NCI-H69 (cell line): Measurements from ENCODE around the gene ZNF532.
A peak's percentile ranks its signal among the peaks of the same experiment; 100 is the strongest.

Source experiments
- DNase-seq: peaks from one replicate; lab custom pipeline; 2025; lab: John Stamatoyannopoulos, UW

Gene ZNF532

GRCh38 chr18:58979615-58980014, 114.9 kb downstream of the ZNF532 start:
- DNase-seq = no peak

GRCh38 chr18:58980991-58981390, 116.3 kb downstream of the ZNF532 start:
- DNase-seq = no peak

GRCh38 chr18:58983260-58984155, 118.8 kb downstream of the ZNF532 start:
- no peak for DNase-seq

GRCh38 chr18:58988600-58988999, 123.9 kb downstream of the ZNF532 start:
- DNase-seq = no peak

- DNase-seq = no peak
Measured at GRCh38 chr18:58989184-58989759, 124.6 kb downstream of the ZNF532 start.

- peak; percentile 55 for DNase-seq
Measured at GRCh38 chr18:58990720-58991119, 126.0 kb downstream of the ZNF532 start.

- peak; percentile 37 for DNase-seq
Measured at GRCh38 chr18:58991167-58991798, 126.6 kb downstream of the ZNF532 start.

- no peak for DNase-seq
Measured at GRCh38 chr18:58992301-58993231, 127.9 kb downstream of the ZNF532 start.

- no peak for DNase-seq
Measured at GRCh38 chr18:58993260-58993659, 128.6 kb downstream of the ZNF532 start.

GRCh38 chr18:58995663-58996062, 131.0 kb downstream of the ZNF532 start:
- DNase-seq = no peak

- peak; percentile 55 for DNase-seq
Measured at GRCh38 chr18:58996131-58996641, 131.5 kb downstream of the ZNF532 start.

- no peak for DNase-seq
Measured at GRCh38 chr18:58996696-58997095, 132.0 kb downstream of the ZNF532 start.

GRCh38 chr18:58997811-58998337, 133.2 kb downstream of the ZNF532 start:
- no peak for DNase-seq

- no peak for DNase-seq
Measured at GRCh38 chr18:58998401-58999203, 133.9 kb downstream of the ZNF532 start.

GRCh38 chr18:59001166-59001565, 136.5 kb downstream of the ZNF532 start:
- DNase-seq = no peak

GRCh38 chr18:59001721-59002120, 137.0 kb downstream of the ZNF532 start:
- no peak for DNase-seq

- no peak for DNase-seq
Measured at GRCh38 chr18:59002974-59003594, 138.4 kb downstream of the ZNF532 start.

- peak; percentile 49 for DNase-seq
Measured at GRCh38 chr18:59005262-59005661, 140.6 kb downstream of the ZNF532 start.

GRCh38 chr18:59006461-59007067, 141.9 kb downstream of the ZNF532 start:
- no peak for DNase-seq
